Measurements from ENCODE around the gene BAIAP2.
"Not testable (repeated sequence)": the region's sequence is repeated elsewhere in the genome, so short reads cannot be mapped to it uniquely, and the experiment has no call there.

BAIAP2 gene

DNA sequence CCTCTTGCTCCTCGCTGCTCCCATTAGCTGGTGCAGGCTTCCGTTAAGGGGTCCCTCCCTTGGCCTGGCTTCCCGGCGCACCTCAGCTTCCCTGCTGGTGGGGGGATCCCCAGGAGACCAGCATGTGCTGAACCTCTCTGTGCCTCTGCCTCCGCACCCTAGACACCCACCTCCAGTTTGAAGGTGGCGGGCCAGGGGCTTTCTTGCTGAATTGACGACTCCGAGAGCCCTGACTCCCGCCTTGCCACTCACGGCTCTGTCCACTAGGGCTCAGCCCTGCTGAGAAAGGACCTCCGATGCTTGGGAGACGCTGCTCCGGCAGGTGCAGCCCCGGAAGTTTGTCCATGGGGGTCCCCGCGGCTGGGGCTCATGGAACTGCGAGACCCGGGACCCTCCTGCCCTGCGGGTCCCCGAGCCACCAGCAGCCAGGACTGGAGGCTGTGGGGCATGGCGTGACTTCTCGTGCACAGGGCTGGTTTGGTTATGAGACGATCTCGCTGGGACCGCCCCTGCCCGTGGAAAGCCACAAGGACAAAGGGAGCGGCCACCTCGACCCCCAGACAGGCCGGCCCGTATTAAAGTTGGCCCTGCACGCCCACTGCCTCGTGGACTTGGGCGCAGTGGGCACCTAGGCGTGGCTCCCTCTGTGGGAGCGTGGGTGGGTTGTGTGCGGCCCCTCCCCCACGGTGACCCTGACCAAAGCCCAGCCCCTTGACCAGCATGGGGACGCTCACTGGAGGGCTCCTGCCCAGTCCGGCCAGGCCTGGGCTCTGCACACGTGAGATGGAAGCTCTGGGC, 35.2 kb upstream of the BAIAP2 start:
- no peak for DNase-seq
- in situ Hi-C loops (cut with HindIII; ENCODE audit: low pct_ligation_motif_present, low pct_unique_long_range_greater_than_20kb, low sequenced_read_pairs): loop anchor here (25.0 kb wide), 1 partner anchor 113 kb away; no protein-coding TSS in a partner anchor

DNA sequence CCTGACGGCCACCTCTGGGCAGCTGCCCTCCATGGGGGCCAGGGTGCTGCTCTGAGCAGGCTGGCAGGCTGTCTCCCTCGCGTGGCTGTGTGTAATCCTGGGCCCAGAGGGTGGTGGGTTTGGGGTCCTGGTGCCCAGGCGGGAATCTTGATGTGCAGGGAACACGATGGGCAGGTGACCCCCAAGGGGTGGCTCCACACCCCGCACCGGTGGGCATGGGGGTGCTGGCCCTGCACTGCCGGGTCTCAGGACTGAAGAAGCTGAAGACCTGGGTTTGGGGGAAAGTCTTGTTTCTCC, 34.7 kb upstream of the BAIAP2 start:
- in situ Hi-C loops (cut with HindIII; ENCODE audit: low pct_ligation_motif_present, low pct_unique_long_range_greater_than_20kb, low sequenced_read_pairs): loop anchor here (25.0 kb wide), 1 partner anchor 112 kb away; no protein-coding TSS in a partner anchor
- no peak for DNase-seq

DNA sequence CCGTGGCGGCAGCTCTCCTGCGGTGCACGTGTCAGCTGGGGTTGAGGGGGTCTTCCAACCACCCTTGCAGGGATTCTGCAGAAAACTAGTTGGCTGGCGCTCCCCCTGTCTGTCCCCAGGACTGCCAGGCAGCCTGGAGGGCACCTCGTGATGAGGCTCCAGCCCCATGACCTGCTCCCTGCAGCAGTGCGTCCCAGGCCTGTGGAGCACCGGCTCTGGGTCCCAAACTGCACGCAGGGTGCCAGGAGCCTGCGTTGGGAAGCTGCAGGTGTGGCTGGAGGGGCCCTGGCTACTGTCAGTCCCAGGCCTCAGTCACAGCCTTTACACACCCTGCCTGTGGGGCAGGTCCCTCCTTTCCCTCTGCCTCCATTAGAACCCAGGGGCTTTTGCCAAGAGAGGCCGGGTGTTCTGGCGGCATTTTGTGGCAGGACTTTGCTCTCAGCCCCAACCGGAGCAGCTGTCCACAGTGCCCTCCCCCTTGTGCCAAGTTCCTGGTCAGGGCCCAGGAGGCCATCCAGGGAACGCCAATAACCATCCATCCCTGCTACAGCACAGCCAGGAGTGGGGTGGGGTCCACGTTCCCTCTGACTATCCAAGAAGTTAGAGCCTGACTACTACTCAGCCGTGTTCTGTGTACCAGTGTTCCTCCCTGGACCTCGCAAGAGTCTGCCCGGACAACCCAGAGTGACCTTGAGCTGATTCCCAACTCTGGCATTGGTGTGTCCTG, 34.2 kb upstream of the BAIAP2 start:
- no peak for DNase-seq
- in situ Hi-C loops (cut with HindIII; ENCODE audit: low pct_ligation_motif_present, low pct_unique_long_range_greater_than_20kb, low sequenced_read_pairs): loop anchor here (25.0 kb wide), 1 partner anchor 112 kb away; no protein-coding TSS in a partner anchor

DNA sequence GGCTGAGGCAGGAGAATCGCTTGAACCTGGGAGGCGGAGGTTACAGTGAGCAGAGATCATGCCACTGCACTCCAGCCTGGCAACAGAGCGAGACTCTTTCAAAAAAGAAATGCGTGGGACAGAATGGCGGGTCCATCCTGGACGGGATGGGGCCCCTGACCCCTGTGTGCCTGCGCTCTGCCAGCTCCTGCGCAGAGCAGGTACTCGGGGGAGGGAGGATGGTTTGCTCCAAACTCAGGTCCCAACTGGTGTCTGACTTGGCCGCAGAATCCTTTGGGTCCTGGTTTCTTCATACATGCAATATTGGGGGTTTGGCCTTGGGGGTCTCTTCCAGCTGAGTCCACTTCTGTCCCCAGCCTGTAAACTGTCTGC, 33.0 kb upstream of the BAIAP2 start:
- no peak for DNase-seq
- in situ Hi-C loops (cut with HindIII; ENCODE audit: low pct_ligation_motif_present, low pct_unique_long_range_greater_than_20kb, low sequenced_read_pairs): loop anchor here (25.0 kb wide), 1 partner anchor 110 kb away; no protein-coding TSS in a partner anchor

DNA sequence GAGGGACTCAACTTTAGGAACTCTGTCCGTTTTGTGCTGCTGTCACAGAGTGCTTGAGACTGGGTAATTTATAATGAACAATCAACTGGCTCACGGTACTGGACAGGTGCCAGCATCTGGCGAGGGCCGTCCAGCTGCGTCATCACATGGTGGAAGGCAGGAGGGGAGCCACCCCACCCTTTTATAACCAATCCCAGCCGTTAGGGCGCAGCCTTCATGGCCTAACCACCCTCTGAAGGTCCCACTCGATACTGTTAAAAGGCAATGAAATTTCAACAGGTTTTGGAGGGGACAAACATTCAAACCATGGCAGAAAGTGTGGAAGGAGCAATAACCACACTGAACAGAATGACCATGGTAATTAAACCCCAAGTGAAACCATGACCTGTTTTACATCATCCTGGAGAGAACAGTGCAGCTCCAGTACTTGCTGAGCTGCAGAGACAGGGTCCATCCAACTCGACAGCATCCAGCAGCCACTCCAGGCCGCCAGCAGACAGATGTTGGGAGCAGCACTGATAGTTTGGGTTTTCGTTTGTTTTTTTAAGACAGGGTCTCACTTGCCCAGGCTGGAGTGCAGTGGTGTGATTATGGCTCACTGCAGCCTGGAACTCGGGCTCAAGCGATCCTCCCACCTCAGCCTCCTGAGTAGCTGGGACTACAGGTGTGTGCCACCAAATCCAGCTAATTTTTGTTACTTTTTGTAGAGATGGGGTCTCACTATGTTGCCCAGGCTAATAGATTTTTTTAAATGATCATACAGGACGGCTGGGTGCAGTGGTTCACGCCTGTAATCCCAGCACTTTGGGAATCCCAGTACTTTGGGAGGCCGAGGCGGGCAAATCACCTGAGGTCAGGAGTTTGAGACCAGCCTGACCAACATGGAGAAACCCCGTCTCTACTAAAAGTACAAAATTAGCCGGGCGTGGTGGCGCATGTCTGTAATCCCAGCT, 32.3 kb upstream of the BAIAP2 start:
- in situ Hi-C loops (cut with HindIII; ENCODE audit: low pct_ligation_motif_present, low pct_unique_long_range_greater_than_20kb, low sequenced_read_pairs): loop anchor here (25.0 kb wide), 1 partner anchor 110 kb away; no protein-coding TSS in a partner anchor
- DNase-seq: no peak

DNA sequence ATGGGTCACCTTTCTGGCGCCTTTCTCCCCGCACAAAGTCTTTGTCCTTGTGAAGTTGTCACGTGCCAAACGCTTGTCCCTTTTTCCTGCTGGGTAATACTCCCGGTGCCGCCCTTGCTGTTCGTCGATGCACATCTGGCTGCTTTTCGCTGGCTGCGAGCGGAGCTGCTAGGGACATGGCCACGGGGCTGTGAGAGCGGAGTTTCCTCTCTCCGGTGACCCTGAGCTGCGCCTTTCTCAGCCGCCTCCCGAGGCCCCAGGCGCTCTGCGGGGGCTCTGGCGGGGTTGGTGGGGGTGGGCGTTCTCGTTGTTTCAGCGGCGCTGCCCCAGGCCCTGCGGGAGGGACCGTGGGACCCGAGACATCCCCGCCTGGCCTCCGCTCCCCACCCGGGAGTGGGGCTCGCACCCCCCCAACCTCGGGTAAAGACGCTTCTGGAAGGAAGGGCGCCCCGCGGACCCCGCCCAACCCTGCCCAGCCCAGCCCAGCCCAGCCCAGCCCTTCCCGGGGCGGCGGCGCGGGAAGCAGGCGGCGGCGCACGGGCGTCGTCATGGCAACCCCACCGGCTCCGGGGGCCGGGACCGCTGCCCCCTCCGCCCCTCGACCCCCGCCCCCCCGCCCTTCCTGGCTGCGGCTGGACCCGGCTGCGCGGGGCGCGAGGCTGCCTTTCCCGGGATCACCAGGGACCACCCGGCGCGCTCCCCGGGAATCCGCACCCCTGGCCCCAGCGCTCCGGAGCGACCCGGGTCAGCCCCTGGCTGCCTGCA, 31.1 kb upstream of the BAIAP2 start:
- no peak for DNase-seq
- in situ Hi-C loops (cut with HindIII; ENCODE audit: low pct_ligation_motif_present, low pct_unique_long_range_greater_than_20kb, low sequenced_read_pairs): loop anchor here (25.0 kb wide), 1 partner anchor 108 kb away; no protein-coding TSS in a partner anchor

DNA sequence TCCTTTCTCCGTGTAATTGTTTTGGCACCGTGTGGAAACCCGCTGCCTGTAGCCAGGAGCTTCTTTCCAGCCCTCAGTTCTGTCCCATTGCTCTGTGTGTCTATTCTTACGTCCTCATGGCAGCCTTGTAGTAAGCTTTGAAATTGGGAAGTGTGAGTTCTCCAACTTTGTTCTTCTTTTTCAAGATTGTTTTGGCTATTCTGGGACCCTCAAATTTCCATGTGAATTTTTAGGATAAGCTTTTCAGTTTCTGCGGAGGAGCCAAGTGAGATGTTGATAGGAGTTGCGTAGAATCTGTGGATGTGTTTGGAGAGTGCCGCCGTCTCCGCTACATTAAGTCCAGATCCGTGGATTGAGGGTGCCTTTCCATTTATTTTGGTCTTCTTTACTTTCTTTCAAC, 28.1 kb upstream of the BAIAP2 start:
- in situ Hi-C loops (cut with HindIII; ENCODE audit: low pct_ligation_motif_present, low pct_unique_long_range_greater_than_20kb, low sequenced_read_pairs): loop anchor here (25.0 kb wide), 1 partner anchor 105 kb away; no protein-coding TSS in a partner anchor
- DNase-seq: no peak

DNA sequence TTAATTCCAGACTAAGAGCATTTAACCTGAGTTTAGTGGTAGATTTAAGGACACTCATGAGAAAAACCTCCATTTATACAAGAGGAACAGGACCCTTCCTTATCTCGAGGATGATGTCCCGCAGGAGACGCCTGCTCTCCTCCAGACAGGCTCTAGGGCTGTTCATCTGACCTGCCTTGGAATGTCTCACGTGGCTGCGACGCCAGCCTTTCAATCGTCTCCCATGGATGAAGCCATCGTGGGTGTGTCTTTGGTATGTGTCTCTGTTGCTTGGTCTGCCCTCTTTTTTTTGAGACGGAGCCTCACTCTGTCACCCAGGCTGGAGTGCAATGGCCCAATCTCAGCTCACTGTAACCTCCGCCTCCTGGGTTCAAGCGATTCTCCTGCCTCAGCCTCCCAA, 26.8 kb upstream of the BAIAP2 start:
- in situ Hi-C loops (cut with HindIII; ENCODE audit: low pct_ligation_motif_present, low pct_unique_long_range_greater_than_20kb, low sequenced_read_pairs): loop anchor here (25.0 kb wide), 1 partner anchor 104 kb away; no protein-coding TSS in a partner anchor
- no peak for DNase-seq

DNA sequence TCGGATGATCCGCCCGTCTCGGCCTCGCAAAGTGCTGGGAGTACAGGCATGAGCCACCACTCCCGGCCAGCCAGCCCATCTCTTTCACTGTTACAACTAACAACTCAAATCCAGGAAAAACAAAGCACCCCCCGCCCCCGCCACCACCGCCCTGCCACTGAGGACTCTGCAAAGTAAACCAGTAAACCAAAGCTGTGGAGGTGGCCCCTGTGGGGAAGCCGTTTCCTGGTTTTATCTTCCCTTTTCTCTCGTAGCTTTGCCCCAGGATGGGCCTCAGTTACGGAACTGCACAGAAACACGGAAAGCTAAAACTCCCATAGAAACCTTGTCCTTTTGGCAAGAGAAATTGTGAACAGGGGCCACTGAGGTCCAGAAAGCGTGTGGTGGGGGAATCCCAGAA, 25.8 kb upstream of the BAIAP2 start:
- in situ Hi-C loops (cut with HindIII; ENCODE audit: low pct_ligation_motif_present, low pct_unique_long_range_greater_than_20kb, low sequenced_read_pairs): loop anchor here (25.0 kb wide), 1 partner anchor 103 kb away; no protein-coding TSS in a partner anchor
- no peak for DNase-seq

DNA sequence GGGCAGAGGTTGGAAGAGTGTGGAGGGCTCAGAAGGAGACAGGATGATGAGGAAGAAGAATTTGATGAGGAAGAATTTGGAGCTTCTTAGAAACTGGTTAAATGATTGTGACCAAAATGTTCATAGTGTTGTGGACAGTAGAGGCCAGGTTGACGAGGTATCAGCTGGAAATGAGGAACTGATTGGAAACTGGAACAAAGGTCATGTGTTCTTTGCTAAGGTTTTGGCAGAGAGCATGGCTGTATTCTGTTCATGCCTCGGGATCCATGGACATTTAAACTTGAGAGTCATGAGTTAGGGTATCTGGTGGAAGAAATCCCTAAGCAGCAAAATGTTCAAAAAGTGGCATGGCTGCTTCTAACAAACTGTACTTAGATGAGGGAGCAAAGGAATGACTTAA, 24.0 kb upstream of the BAIAP2 start:
- in situ Hi-C loops (cut with HindIII; ENCODE audit: low pct_ligation_motif_present, low pct_unique_long_range_greater_than_20kb, low sequenced_read_pairs): loop anchor here (25.0 kb wide), 1 partner anchor 101 kb away; no protein-coding TSS in a partner anchor
- DNase-seq: no peak

DNA sequence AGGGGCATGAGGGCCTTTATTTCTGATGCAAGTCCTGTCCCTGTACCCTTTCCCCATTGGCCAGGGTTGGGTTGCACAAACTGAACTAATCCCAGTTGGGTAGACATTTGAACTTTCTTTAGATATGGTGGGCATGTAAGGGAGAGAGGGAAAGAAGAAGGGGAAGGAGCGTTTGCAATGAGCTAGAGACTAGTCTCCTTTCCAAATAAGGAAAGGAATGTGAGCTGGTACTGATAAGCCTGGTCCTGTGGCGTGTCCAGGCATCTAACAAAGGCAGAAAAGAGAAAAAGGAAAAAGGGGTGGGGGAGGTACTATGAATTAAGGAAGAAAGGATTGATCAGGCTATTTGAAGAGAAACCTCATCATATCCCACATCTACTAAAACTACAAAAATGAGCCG, 23.0 kb upstream of the BAIAP2 start:
- in situ Hi-C loops (cut with HindIII; ENCODE audit: low pct_ligation_motif_present, low pct_unique_long_range_greater_than_20kb, low sequenced_read_pairs): loop anchor here (25.0 kb wide), 1 partner anchor 100 kb away; no protein-coding TSS in a partner anchor
- no peak for DNase-seq

DNA sequence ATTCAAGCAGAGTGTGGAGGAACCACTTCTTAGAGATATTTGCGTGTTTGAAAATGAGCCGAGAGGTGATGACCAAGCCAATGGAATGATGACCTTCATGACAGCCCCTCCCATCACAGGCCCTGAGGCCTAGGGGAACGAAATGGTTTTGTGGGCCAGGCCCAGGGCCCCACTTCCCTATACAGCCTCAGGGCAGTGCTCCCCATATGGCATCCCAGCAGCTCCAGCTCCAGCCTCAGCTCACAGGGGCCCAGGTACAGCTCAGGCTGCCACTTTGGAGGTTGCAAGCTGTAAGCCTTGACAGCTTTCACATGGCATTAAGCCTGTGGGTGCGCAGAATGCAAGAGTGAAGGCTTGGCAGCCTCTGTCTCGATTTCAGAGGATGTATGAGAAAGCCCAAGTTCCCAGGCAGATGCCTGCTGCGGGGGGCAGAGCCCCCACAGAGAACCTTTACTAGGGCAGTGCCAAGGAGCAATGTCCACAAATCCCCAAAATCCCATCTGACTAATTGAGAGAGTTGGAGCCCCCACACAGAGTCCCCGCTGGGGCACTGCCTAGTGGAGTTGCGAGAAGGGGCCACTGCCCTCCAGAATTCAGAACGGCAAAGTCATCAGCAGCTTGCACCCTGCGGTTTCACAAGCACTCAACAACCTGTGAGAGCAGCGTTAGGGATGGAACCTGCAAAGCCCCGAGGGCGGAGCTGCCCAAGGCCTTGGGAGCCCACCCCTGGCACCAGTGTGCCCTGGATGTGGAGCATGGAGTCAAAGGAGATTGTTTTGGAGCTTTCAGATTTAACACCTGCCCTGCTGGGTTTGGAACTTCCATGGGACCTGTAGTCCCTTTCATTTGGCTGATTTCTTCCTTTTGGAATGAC, 22.1 kb upstream of the BAIAP2 start:
- in situ Hi-C loops (cut with HindIII; ENCODE audit: low pct_ligation_motif_present, low pct_unique_long_range_greater_than_20kb, low sequenced_read_pairs): loop anchor here (25.0 kb wide), 1 partner anchor 99 kb away; no protein-coding TSS in a partner anchor
- no peak for DNase-seq

DNA sequence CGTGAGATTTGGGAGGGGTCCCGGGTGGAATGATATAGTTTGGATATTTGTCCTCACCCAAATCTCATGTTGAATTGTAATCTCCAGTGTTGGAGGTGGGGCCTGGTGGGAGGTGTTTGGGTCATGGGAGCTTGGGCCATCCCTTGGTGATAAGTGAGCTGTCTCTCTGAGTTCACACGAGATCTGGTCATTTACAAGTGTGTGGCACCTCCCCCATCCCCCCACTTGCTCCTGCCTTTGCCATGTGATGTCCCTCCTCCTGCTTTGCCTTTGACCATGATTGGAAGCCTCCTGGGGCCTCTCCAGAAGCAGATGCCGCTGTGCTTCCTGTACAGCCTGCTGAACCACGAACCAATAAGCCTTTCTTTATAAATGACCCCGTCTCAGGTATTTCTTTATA, 21.3 kb upstream of the BAIAP2 start:
- in situ Hi-C loops (cut with HindIII; ENCODE audit: low pct_ligation_motif_present, low pct_unique_long_range_greater_than_20kb, low sequenced_read_pairs): loop anchor here (25.0 kb wide), 1 partner anchor 99 kb away; no protein-coding TSS in a partner anchor
- DNase-seq: no peak

DNA sequence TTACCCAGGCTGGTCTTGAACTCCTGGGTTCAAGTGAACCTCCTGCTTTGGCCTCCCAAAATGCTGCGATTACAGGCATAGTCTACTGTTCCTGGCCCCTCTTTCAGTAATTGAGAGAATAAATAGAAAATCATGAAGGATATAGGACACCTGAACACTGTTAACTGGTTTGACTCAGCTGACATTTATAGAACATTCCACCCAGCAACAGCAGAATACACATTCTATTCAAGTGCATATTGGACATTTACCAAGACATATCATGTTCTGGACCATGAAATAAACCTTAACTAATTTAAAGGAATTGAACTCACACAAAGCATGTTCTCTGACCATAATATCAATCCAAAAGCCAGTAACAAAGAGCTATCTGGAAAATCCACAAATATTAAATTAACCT, 19.8 kb upstream of the BAIAP2 start:
- no peak for DNase-seq
- in situ Hi-C loops (cut with HindIII; ENCODE audit: low pct_ligation_motif_present, low pct_unique_long_range_greater_than_20kb, low sequenced_read_pairs): loop anchor here (25.0 kb wide), 1 partner anchor 97 kb away; no protein-coding TSS in a partner anchor

DNA sequence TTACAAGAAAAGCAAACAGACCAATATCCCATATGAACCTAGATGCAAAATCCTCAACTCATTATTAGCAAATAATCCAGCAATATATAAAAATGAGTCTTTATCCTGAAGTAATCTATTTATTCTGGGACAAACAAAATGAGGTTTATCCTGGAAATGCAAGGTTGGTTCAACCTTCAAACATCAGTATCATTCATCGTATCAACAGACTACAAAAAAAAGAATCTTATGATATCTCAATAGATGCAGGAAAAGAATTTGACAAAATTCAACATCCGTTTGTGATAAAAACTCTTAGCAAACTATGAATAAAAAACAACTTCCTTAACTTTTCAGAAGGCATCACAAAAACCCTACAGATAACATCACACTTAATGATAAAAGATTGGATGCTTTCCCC, 18.4 kb upstream of the BAIAP2 start:
- DNase-seq: no peak
- in situ Hi-C loops (cut with HindIII; ENCODE audit: low pct_ligation_motif_present, low pct_unique_long_range_greater_than_20kb, low sequenced_read_pairs): loop anchor here (25.0 kb wide), 1 partner anchor 96 kb away; no protein-coding TSS in a partner anchor

DNA sequence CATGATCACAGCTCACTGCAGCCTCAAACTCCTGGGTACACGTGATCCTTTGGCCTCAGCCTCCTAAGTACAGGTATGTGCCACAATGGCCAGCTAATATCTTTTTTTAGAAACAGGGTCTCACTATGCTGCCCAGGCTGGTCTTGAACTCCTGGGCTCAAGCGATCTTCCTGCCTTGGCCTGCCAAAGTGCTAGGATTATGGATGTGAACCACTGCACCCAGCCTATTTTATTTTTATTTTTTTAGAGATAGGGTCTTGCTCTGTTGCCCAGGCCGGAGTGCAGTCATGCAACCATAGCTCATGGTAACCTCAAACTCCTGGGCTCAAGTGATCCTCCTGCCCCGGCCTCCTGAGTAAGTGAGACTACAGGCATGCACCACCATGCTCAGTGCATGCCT, 17.6 kb upstream of the BAIAP2 start:
- in situ Hi-C loops (cut with HindIII; ENCODE audit: low pct_ligation_motif_present, low pct_unique_long_range_greater_than_20kb, low sequenced_read_pairs): loop anchor here (25.0 kb wide), 1 partner anchor 95 kb away; no protein-coding TSS in a partner anchor
- DNase-seq: not testable (repeated sequence)

All from ACHN (cell line).